ENCODE measurements around the gene EFEMP2. TPM values are rescaled to one million over a fixed set of nuclear protein-coding genes. Genes with fewer than 3 reads are reported as not detected.

The EFEMP2 gene
- total RNA-seq, 4 donors from 2014 or later: 3.6 to 29.0 (median 10.2) TPM

DNA sequence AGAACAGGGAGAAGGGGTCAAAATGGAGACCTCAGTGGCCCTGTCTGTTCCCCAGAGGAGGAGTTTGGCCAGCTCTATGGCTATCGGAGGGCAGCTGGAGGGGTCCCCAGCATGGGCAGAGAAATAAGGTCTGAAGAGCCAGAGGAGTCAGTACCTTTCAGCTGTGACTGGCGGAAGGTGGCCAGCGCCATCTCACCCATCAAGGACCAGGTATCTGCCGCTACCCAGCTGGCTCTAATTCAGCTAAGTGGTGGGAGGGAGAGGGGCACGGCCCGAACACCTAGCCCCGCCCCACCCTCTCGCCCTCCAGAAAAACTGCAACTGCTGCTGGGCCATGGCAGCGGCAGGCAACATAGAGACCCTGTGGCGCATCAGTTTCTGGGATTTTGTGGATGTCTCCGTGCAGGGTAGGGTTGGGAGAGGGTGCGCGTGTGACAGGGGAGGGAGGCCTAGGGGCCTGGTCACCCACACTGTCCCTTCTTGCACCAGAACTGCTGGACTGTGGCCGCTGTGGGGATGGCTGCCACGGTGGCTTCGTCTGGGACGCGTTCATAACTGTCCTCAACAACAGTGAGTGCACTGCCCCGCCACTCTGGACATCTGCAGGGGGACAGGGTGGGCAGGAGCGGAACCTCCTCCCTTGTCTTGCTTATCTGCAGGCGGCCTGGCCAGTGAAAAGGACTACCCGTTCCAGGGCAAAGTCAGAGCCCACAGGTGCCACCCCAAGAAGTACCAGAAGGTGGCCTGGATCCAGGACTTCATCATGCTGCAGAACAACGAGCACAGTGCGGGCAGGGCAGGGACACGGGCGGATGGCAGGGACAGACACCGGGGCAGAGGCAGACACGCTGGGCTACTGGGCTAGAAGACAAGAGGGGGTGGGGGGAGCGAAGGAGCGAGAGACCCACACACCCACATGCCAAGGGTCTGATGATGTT, 9.8 kb upstream of the EFEMP2 start:
- TF ChIP-seq, protein P1, sequence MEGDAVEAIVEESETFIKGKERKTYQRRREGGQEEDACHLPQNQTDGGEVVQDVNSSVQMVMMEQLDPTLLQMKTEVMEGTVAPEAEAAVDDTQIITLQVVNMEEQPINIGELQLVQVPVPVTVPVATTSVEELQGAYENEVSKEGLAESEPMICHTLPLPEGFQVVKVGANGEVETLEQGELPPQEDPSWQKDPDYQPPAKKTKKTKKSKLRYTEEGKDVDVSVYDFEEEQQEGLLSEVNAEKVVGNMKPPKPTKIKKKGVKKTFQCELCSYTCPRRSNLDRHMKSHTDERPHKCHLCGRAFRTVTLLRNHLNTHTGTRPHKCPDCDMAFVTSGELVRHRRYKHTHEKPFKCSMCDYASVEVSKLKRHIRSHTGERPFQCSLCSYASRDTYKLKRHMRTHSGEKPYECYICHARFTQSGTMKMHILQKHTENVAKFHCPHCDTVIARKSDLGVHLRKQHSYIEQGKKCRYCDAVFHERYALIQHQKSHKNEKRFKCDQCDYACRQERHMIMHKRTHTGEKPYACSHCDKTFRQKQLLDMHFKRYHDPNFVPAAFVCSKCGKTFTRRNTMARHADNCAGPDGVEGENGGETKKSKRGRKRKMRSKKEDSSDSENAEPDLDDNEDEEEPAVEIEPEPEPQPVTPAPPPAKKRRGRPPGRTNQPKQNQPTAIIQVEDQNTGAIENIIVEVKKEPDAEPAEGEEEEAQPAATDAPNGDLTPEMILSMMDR (IDR thresholded peaks at IDR 0.05): no peak
- TF ChIP-seq POLR2A (IDR thresholded peaks at IDR 0.05): no peak
- Histone ChIP-seq H3K4me1 (peaks cover 1 to 31% (median 3%) of the 10 kb centered on the region in 3 donors), H3K27me3 (no peaks in the 10 kb centered on the region), H3K27ac (no peak overlapping the region), H3K4me3 (no peak overlapping the region), H3K36me3 (peaks cover 0 to 53% (median 11%) of the 10 kb centered on the region in 3 donors), H3K9me3 (no peaks in the 10 kb centered on the region)
- 83 to 92% methylated on average over 18 to 19 of the region's 30 CpGs for WGBS, 2 donors
- intact Hi-C loops (cut with DNase I): loop anchor here (5.0 kb wide), 1 partner anchor 105 kb away; no protein-coding TSS in a partner anchor
- DNase-seq: no peak

DNA sequence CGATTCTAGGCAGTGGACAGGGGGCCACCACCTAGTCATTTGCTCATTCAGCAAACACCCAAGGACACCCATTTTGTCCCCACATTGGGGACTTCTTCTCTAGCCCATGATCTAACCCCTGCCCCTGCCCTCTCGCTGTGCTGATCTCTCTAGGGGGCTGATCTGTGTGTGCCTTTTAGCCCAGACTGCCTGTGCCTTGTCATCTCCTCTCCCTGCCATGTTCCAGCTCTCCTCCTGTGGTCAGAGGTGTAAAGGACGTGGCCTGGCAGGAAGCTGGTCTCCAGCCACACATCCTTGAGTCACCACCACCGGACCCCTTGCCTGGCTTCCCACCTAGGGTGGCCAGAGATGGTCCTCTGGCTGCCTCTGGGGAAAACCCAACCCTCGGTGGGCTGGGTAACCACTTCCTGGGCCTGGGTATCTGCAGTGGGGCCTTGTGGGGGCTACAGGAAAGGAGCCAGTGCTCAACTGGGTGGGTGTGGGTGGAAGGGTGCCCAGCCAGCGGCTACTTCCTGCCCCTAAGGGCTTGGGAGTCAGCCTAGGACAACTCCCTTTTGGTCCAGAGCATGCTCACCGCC, 8.3 kb upstream of the EFEMP2 start:
- Histone ChIP-seq H3K27me3 (no peaks in the 10 kb centered on the region), H3K27ac (peak overlapping the region in 1 of 4 donors; percentile 13), H3K4me3 (no peak overlapping the region), H3K9me3 (no peaks in the 10 kb centered on the region), H3K4me1 (peaks cover 0 to 19% (median 0%) of the 10 kb centered on the region in 3 donors), H3K36me3 (peaks cover 0 to 40% (median 8%) of the 10 kb centered on the region in 3 donors)
- intact Hi-C loops (cut with DNase I): loop anchor here (5.0 kb wide), 1 partner anchor 106 kb away; no protein-coding TSS in a partner anchor
- DNase-seq: no peak
- no peak for TF ChIP-seq POLR2A (IDR thresholded peaks at IDR 0.05)
- 71 to 89% methylated on average over 3 to 4 of the region's 7 CpGs for WGBS, 2 donors

DNA sequence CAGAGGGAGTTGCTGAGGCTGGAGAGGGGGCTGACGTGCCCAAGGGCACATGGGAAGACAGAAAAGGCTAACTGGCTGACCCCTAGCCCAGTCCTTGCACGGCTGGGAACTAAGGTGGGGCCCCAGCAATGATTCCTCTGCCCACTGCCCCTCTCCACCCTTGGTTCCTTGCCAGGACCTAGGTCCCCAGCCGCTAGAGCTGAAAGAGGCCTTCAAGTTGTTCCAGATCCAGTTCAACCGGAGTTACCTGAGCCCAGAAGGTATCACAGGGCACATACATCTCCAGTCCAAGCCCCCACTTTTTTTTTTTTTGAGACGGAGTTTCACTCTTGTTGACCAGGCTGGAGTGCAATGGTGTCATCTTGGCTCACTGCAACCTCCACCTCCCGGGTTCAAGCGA, 7.4 kb upstream of the EFEMP2 start:
- Histone ChIP-seq H3K27me3 (no peaks in the 10 kb centered on the region), H3K27ac (no peak overlapping the region), H3K4me3 (peak overlapping the region in 1 of 4 donors; percentile 16), H3K4me1 (peaks cover 0 to 16% (median 0%) of the 10 kb centered on the region in 3 donors), H3K9me3 (no peaks in the 10 kb centered on the region), H3K36me3 (peaks cover 0 to 31% (median 8%) of the 10 kb centered on the region in 3 donors)
- TF ChIP-seq, protein P1 (IDR thresholded peaks at IDR 0.05): no peak
- TF ChIP-seq POLR2A (IDR thresholded peaks at IDR 0.05): no peak
- intact Hi-C loops (cut with DNase I): loop anchor here (5.0 kb wide), 1 partner anchor 107 kb away; no protein-coding TSS in a partner anchor
- DNase-seq: no peak
- WGBS, 2 donors: 51 to 59% methylated on average over 5 of the region's 7 CpGs

DNA sequence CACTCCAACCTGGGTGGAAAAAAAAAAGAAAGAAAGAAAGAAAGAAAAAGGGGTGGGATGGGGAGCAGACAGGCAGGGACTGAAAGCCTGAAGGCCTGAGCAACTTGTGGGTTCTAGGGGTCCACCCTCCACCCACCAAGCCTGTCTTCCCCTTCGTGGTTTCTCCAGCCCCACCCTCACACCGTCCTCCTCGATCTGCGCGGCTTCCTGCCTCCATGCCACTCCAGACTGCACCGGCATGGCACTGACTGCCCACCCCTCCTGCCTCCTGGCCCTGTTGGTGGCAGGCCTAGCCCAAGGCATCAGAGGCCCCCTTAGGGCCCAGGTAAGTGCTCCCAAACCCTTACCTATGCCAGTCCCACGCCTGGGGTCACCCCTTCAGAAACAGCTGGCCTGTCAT, 7.0 kb upstream of the EFEMP2 start, which contains the start of gene CTSW:
CTSW (plus strand) TSS at position 221 of the 400 bp plus-strand sequence; CDS start at position 239, 18 bp downstream.
- 28 to 48% methylated on average over 4 to 6 of the region's 7 CpGs for WGBS, 2 donors
- no peak for TF ChIP-seq POLR2A (IDR thresholded peaks at IDR 0.05)
- TF ChIP-seq, protein P1 (IDR thresholded peaks at IDR 0.05): no peak
- Histone ChIP-seq H3K27me3 (no peaks in the 10 kb centered on the region), H3K36me3 (peaks cover 0 to 28% (median 8%) of the 10 kb centered on the region in 3 donors), H3K4me3 (peak within 1 kb of the TSS in 1 of 4 donors; percentile 16), H3K9me3 (no peaks in the 10 kb centered on the region), H3K27ac (peak within 1 kb of the TSS in 1 of 4 donors; percentile 13), H3K4me1 (peaks cover 0 to 12% (median 0%) of the 10 kb centered on the region in 3 donors)
- DNase-seq: no peak
- intact Hi-C loops (cut with DNase I): loop anchor here (5.0 kb wide), 1 partner anchor 108 kb away; no protein-coding TSS in a partner anchor

DNA sequence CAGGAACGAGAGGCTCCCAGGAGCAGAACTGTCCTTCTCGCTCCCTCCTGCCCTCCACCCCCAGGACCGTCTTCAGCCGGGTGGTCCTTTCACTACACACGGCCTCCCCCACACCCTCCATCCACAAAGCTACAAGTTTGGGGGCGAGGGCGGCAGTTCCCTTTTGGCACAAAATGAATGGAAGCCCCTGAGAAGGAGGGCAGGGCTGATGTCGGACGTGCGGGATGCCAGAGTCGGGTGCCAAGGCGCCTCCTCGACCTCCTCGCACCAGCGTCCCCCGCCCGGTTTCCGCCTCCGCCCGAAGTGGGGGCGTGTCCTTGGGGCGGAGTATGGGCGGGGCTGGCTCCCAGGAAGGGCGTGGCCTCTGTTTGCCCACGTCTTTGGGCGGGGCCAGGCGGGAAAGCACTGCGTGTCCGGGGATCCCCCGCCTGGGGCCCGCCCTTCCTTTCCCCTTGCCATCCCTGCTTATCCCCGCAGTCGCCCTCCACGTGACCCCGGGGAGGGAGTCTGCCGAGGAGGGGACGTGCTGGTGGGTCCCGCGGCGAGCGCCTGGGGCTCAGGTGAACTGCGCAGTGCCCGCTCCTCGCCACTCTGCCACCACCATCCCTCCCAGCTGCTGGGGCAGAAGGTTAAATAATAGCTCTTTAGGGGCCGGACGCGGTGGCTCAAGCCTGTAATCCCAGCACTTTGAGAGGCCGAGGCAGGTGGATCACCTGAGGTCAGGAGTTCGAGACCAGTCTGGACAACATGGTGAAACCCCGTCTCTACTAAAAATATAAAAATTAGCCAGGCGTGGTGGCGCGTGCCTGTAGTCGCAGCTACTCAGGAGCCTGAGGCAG, 937 bp upstream of the EFEMP2 start:
- Histone ChIP-seq H3K4me1 (peaks cover 16 to 46% (median 18%) of the 10 kb centered on the region in 3 donors), H3K4me3 (peak overlapping the region; percentile 35 to 73 (median 61)), H3K27me3 (no peaks in the 10 kb centered on the region), H3K9me3 (no peaks in the 10 kb centered on the region), H3K27ac (peak overlapping the region; percentile 81 to 95 (median 87)), H3K36me3 (no peaks in the 10 kb centered on the region)
- intact Hi-C loops (cut with DNase I): no loop called here
- DNase-seq: peak; percentile 66
- 15 to 38% methylated on average over 6 to 18 of the region's 54 CpGs for WGBS, 2 donors
- TF ChIP-seq, protein P1 (IDR thresholded peaks at IDR 0.05): peak in 1 of 6 experiments; percentile 21
- TF ChIP-seq POLR2A (IDR thresholded peaks at IDR 0.05): peak in 3 of 4 donors; percentile 48 to 94 (median 58)

Measured in esophagus squamous epithelium (tissue), 5 donors.